ENCODE results near the gene LDHAL6A. TPM values are rescaled to one million over a fixed set of nuclear protein-coding genes. Genes with fewer than 3 reads are reported as not detected.
A peak's percentile ranks its signal among the peaks of the same experiment; 100 is the strongest.

The LDHAL6A gene
- total RNA-seq, 1 experiment from 2014 or later, result not detected

DNA sequence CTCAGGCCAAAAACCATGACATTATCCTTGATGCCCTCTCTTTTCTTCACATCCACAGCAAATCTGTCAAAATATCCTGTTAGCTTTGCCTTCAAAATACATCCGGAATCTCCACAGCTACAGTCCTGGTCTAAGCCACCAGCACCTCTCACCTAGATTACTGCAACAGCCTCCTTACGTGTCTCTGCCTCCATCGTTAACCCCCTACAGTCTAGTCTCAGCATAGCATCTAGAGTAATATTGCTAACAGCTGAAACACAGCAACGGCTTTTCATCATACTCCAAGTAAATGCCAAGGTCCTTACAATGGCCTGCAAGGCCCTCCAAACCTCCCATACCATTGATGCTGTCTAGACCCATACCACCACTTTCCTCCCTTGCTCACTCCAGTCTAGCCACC is 66.7 kb downstream of the LDHAL6A start:
- Histone ChIP-seq H3K27ac (ENCODE audit: low read length) (no peak overlapping the region), H3K79me2 (ENCODE audit: low read length) (peaks cover 97% of the 10 kb centered on the region), H3K9ac (ENCODE audit: low read length) (no peak overlapping the region), H3K4me3 (ENCODE audit: low read length) (no peak overlapping the region), H4K20me1 (ENCODE audit: insufficient read depth, low read depth, low read length) (no peaks in the 10 kb centered on the region), H2AFZ (ENCODE audit: low read length) (no peak overlapping the region), H3K4me2 (ENCODE audit: low read depth, low read length, poor library complexity, severe bottlenecking) (no peak overlapping the region), H3K9me2 (replicated peaks; ENCODE audit: insufficient read depth, low read length) (no peaks in the 10 kb centered on the region), H3K4me1 (ENCODE audit: low read length) (peaks cover 14% of the 10 kb centered on the region), H3K36me3 (ENCODE audit: insufficient read depth, low read length) (peaks cover 10% of the 10 kb centered on the region; the same call in 1 of the 2 replicates), H3K9me3 (ENCODE audit: low read length) (no peaks in the 10 kb centered on the region), H3K27me3 (ENCODE audit: low read length) (no peaks in the 10 kb centered on the region)
- peak; percentile 61 for DNase-seq

DNA sequence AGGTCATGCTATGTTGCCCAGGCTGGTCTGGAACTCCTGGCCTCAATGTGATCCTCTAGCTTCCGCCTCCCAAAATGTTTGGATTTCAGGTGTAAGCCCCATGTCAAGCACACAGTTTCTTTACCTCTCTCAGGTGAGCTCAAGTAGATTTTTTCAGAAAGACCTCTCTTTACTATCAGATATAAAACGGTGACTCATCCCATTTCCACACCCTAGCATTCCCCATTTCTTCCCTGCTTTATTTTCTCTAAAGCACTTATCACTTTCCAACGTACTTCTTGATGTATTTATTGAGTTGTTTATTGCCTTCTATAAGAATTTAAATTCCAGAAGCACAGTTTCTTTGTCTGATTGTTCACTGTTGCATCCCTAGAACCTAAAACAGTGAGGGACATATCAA is 67.4 kb downstream of the LDHAL6A start:
- Histone ChIP-seq H3K79me2 (ENCODE audit: low read length) (peaks cover 97% of the 10 kb centered on the region), H3K36me3 (ENCODE audit: insufficient read depth, low read length) (peaks cover 3% of the 10 kb centered on the region; the same call in 1 of the 2 replicates), H4K20me1 (ENCODE audit: insufficient read depth, low read depth, low read length) (no peaks in the 10 kb centered on the region), H3K4me3 (ENCODE audit: low read length) (no peak overlapping the region), H3K27ac (ENCODE audit: low read length) (no peak overlapping the region), H3K9ac (ENCODE audit: low read length) (no peak overlapping the region), H3K9me2 (replicated peaks; ENCODE audit: insufficient read depth, low read length) (no peaks in the 10 kb centered on the region), H3K4me2 (ENCODE audit: low read depth, low read length, poor library complexity, severe bottlenecking) (no peak overlapping the region), H3K9me3 (ENCODE audit: low read length) (no peaks in the 10 kb centered on the region), H2AFZ (ENCODE audit: low read length) (no peak overlapping the region), H3K27me3 (ENCODE audit: low read length) (no peaks in the 10 kb centered on the region), H3K4me1 (ENCODE audit: low read length) (peaks cover 20% of the 10 kb centered on the region)
- no peak for DNase-seq

DNA sequence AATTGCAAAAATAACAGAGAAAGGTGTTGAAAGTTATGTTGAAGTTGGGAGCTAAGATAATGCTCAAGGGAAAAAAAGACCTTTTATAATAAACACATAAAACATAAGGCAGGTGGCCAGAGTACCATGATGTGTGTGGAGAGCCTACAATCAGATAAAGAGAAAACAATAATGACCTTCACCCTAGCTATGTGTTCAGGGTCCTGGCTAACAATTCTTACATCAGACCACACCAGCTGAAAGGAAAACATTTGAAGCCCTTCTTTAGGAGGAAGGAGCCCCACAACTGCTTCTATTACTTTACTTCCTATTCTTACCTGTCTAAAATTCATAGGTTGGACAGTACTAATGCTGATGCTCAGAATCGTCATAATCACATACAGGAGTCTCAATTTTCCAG is 68.6 kb downstream of the LDHAL6A start:
- no peak overlapping the region for H2AFZ ChIP-seq (ENCODE audit: low read length)
- H3K4me2 ChIP-seq (ENCODE audit: low read depth, low read length, poor library complexity, severe bottlenecking), result peak overlapping the region; percentile 5
- H3K4me3 ChIP-seq (ENCODE audit: low read length), result no peak overlapping the region
- no peak for DNase-seq
- no peaks in the 10 kb centered on the region for H3K9me3 ChIP-seq (ENCODE audit: low read length)
- peaks cover 28% of the 10 kb centered on the region for H3K4me1 ChIP-seq (ENCODE audit: low read length)
- H3K36me3 ChIP-seq (ENCODE audit: insufficient read depth, low read length), result no peaks in the 10 kb centered on the region; the same call in 1 of the 2 replicates
- peaks cover 94% of the 10 kb centered on the region for H3K79me2 ChIP-seq (ENCODE audit: low read length)
- no peak overlapping the region for H3K27ac ChIP-seq (ENCODE audit: low read length)
- H3K9me2 ChIP-seq (replicated peaks; ENCODE audit: insufficient read depth, low read length), result no peaks in the 10 kb centered on the region
- no peaks in the 10 kb centered on the region for H4K20me1 ChIP-seq (ENCODE audit: insufficient read depth, low read depth, low read length)
- no peaks in the 10 kb centered on the region for H3K27me3 ChIP-seq (ENCODE audit: low read length)
- no peak overlapping the region for H3K9ac ChIP-seq (ENCODE audit: low read length)

DNA sequence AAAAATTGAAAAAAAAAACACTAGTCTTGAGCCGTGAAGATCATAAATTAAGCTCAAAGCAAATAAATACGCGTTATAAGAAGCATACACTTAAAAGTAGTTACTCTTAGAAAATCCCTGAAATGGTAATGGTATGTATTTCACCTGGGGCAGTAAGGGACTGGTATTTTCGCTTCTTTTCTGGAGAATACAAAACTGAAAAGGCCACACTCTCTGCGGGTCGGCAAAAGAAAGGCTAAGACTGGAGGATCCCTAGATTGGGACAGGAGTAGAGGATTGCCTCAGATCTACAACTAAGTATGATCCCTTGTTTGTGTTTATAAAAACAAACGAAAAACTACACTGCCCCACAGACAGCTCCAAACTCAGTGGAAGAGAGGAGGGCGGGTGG is 70.5 kb downstream of the LDHAL6A start:
- no peaks in the 10 kb centered on the region for H4K20me1 ChIP-seq (ENCODE audit: insufficient read depth, low read depth, low read length)
- peaks cover 33% of the 10 kb centered on the region for H3K4me1 ChIP-seq (ENCODE audit: low read length)
- no peaks in the 10 kb centered on the region for H3K9me3 ChIP-seq (ENCODE audit: low read length)
- peak overlapping the region; percentile 92 for H3K4me3 ChIP-seq (ENCODE audit: low read length)
- no peak overlapping the region for H2AFZ ChIP-seq (ENCODE audit: low read length)
- peak overlapping the region; percentile 95 for H3K4me2 ChIP-seq (ENCODE audit: low read depth, low read length, poor library complexity, severe bottlenecking)
- H3K27me3 ChIP-seq (ENCODE audit: low read length), result no peaks in the 10 kb centered on the region
- peaks cover 87% of the 10 kb centered on the region for H3K79me2 ChIP-seq (ENCODE audit: low read length)
- DNase-seq, result peak; percentile 39
- H3K27ac ChIP-seq (ENCODE audit: low read length), result peak overlapping the region; percentile 40; the same call in 1 of the 2 replicates
- peak overlapping the region; percentile 85 for H3K9ac ChIP-seq (ENCODE audit: low read length)
- no peaks in the 10 kb centered on the region for H3K9me2 ChIP-seq (replicated peaks; ENCODE audit: insufficient read depth, low read length)
- no peaks in the 10 kb centered on the region; the same call in 1 of the 2 replicates for H3K36me3 ChIP-seq (ENCODE audit: insufficient read depth, low read length)

DNA sequence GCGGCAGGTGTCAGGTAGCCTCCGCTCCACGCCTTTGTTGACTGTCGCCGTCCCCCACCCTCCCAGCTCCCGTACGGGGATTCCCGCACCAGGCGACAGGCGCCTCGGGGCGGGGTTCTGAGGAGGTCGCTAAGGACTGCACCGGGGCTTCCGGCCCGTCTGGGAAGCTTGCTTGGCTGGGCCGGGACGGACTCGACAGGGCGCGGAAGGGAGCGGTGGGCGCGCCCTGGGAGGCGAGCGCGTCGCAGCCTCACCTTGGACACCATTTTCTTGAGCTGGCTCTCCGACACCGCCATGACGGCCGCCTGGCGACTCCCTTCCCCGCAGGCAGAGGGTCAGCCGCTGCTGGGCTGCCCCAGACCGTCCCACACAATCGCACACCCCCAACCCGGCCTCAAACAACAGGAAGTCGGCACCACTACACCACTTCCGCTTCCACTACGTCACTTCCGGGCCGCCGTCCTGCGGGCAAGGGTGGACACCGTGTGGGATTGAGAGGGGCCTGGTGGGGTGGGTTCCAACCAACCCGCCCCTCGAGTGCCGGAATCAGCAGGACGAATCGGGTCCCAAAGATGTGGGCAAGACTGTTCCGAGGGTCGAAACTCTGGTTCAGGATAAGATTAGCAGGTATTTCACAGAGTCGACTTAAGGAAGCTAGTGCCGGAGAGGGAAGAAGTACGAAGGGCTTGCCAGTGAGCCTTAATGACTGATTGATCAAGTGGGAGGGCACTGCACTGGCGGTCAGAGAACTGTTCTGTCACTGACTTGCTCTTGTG is 71.1 kb downstream of the LDHAL6A start, which contains the start of gene TSG101:
Gene TSG101 (minus strand): TSS at position 422 of the 776 bp plus-strand sequence. CDS start 126 bp downstream, at position 296.
- H3K79me2 ChIP-seq (ENCODE audit: low read length), result peaks cover 83% of the 10 kb centered on the region
- peak within 1 kb of the TSS; percentile 40 for H3K27ac ChIP-seq (ENCODE audit: low read length)
- peaks cover 33% of the 10 kb centered on the region for H3K4me1 ChIP-seq (ENCODE audit: low read length)

DNA sequence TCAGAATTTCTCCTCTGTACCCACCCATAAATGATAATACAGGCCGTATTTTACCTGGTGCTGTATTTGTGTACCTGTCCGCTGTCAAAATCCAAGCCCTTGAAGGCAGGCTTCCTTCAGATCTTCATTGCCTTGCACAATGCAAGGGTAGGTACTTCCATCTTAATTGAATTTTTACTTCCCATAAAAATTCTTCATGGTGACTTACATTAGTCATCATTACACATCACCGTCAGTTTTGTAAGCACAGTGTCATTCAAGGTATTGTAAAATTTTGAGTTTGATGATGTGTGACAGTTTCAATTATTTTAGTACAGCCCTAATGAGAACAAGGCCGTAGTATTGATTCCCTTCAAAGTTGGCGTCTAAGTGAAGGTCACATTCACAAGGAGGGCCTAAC is 71.9 kb downstream of the LDHAL6A start:
- Histone ChIP-seq H3K79me2 (ENCODE audit: low read length) (peaks cover 75% of the 10 kb centered on the region), H3K9me3 (ENCODE audit: low read length) (no peaks in the 10 kb centered on the region), H3K9ac (ENCODE audit: low read length) (peak overlapping the region; percentile 85), H3K27ac (ENCODE audit: low read length) (peak overlapping the region; percentile 40; the same call in 1 of the 2 replicates), H2AFZ (ENCODE audit: low read length) (0 out of 2 replicates have a peak overlapping the region, but pooled peaks have one; percentile 85), H3K4me1 (ENCODE audit: low read length) (peaks cover 33% of the 10 kb centered on the region), H3K4me3 (ENCODE audit: low read length) (peak overlapping the region; percentile 92), H3K27me3 (ENCODE audit: low read length) (no peaks in the 10 kb centered on the region), H4K20me1 (ENCODE audit: insufficient read depth, low read depth, low read length) (no peaks in the 10 kb centered on the region), H3K9me2 (replicated peaks; ENCODE audit: insufficient read depth, low read length) (no peaks in the 10 kb centered on the region), H3K36me3 (ENCODE audit: insufficient read depth, low read length) (no peaks in the 10 kb centered on the region; the same call in 1 of the 2 replicates), H3K4me2 (ENCODE audit: low read depth, low read length, poor library complexity, severe bottlenecking) (peak overlapping the region; percentile 95)
- peak; percentile 50 for DNase-seq

More for the DNA sequence above, 71.1 kb downstream of the LDHAL6A start, which contains the start of gene TSG101:
- Histone ChIP-seq H3K9me3 (ENCODE audit: low read length) (no peaks in the 10 kb centered on the region), H3K27me3 (ENCODE audit: low read length) (no peaks in the 10 kb centered on the region), H3K4me3 (ENCODE audit: low read length) (peak within 1 kb of the TSS; percentile 92), H2AFZ (ENCODE audit: low read length) (peak within 1 kb of the TSS; percentile 85), H3K36me3 (ENCODE audit: insufficient read depth, low read length) (no peaks in the 10 kb centered on the region; the same call in 1 of the 2 replicates), H3K9me2 (replicated peaks; ENCODE audit: insufficient read depth, low read length) (no peaks in the 10 kb centered on the region), H3K9ac (ENCODE audit: low read length) (peak within 1 kb of the TSS; percentile 85), H4K20me1 (ENCODE audit: insufficient read depth, low read depth, low read length) (no peaks in the 10 kb centered on the region), H3K4me2 (ENCODE audit: low read depth, low read length, poor library complexity, severe bottlenecking) (peak within 1 kb of the TSS; percentile 95)
- peak; percentile 95 for DNase-seq

Other genes with a start within 250 kb of the LDHAL6A start
- gene SAA4, start 219.1 kb upstream of the LDHAL6A start, total RNA-seq (2014; rRNA removed; shearing (Covaris generic); ENCODE audit: low replicate concordance), result not detected in 2 replicates
- not detected in 2 replicates for gene SAA2, start 207.2 kb upstream of the LDHAL6A start, total RNA-seq (2014; rRNA removed; shearing (Covaris generic); ENCODE audit: low replicate concordance)
- gene SAA1, start 189.6 kb upstream of the LDHAL6A start, total RNA-seq (2014; rRNA removed; shearing (Covaris generic); ENCODE audit: low replicate concordance), result not detected in 2 replicates
- 31.2 and 44.2 TPM in 2 replicates for gene HPS5, start 133.7 kb upstream of the LDHAL6A start, total RNA-seq (2014; rRNA removed; shearing (Covaris generic); ENCODE audit: low replicate concordance)
- gene GTF2H1, start 133.3 kb upstream of the LDHAL6A start, total RNA-seq (2014; rRNA removed; shearing (Covaris generic); ENCODE audit: low replicate concordance), result 46.3 and 81.5 TPM in 2 replicates
- 586 and 711 TPM in 2 replicates for gene LDHA, start 61.3 kb upstream of the LDHAL6A start, total RNA-seq (2014; rRNA removed; shearing (Covaris generic); ENCODE audit: low replicate concordance)
- not detected in 2 replicates for gene LDHC, start 43.5 kb upstream of the LDHAL6A start, total RNA-seq (2014; rRNA removed; shearing (Covaris generic); ENCODE audit: low replicate concordance)
- gene TSG101, start 71.1 kb downstream of the LDHAL6A start, total RNA-seq (2014; rRNA removed; shearing (Covaris generic); ENCODE audit: low replicate concordance), result 54.2 and 105 TPM in 2 replicates
- gene UEVLD, start 132.9 kb downstream of the LDHAL6A start, total RNA-seq (2014; rRNA removed; shearing (Covaris generic); ENCODE audit: low replicate concordance), result 10.4 and 14.8 TPM in 2 replicates
- 1.2 TPM in 1 of 2 replicates, not detected in the other for gene MISFA, start 143.9 kb downstream of the LDHAL6A start, total RNA-seq (2014; rRNA removed; shearing (Covaris generic); ENCODE audit: low replicate concordance)
- 11.1 TPM in 2 replicates for gene SPTY2D1, start 178.5 kb downstream of the LDHAL6A start, total RNA-seq (2014; rRNA removed; shearing (Covaris generic); ENCODE audit: low replicate concordance)
- 0.14 and 0.45 TPM in 2 replicates for gene TMEM86A, start 242.9 kb downstream of the LDHAL6A start, total RNA-seq (2014; rRNA removed; shearing (Covaris generic); ENCODE audit: low replicate concordance)

Measured in Karpas-422 (cell line).